GM23338 (cell line): ENCODE results near the gene CLCN2. TPM values are rescaled to one million over a fixed set of nuclear protein-coding genes. Genes with fewer than 3 reads are reported as not detected.

Experiments
- ATAC-seq: fragments of 200-7000 bp; cut with Tn5 transposase; 3 replicates; pipeline ENCODE4 v1.9.1; 2020
- DNase-seq: peaks from one replicate; pipeline ENCODE4 v3.0.0-alpha.2; 2015; ENCODE audit warnings: low spot score
- H2AFZ ChIP-seq: fragments of 200-600 bp; sonication (generic); 2 replicates; pipeline ENCODE4 v1.8.0; 2016; ENCODE audit warnings: antibody characterized with exemption, mild to moderate bottlenecking, moderate library complexity
- H3F3A ChIP-seq: fragments of 200-600 bp; sonication (generic); replicated peaks from 2 replicates; pipeline ENCODE4 v1.8.0; 2017; ENCODE audit warnings: antibody characterized with exemption, mixed run types, low read depth
- H3K27ac ChIP-seq: fragments of 200-600 bp; sonication (generic); 2 replicates; pipeline ENCODE4 v1.6.1; 2016; ENCODE audit warnings: low read depth
- H3K27me3 ChIP-seq: fragments of 200-600 bp; sonication (generic); 2 replicates; pipeline ENCODE4 v1.8.0; 2016; ENCODE audit warnings: mild to moderate bottlenecking, mixed run types, moderate library complexity; ENCODE audit not compliant: insufficient read depth
- H3K36me3 ChIP-seq: fragments of 200-600 bp; sonication (generic); 2 replicates; pipeline ENCODE4 v1.8.0; 2016; ENCODE audit warnings: mild to moderate bottlenecking; ENCODE audit not compliant: insufficient read depth
- H3K4me1 ChIP-seq: fragments of 200-600 bp; sonication (generic); 2 replicates; pipeline ENCODE4 v1.8.0; 2016; ENCODE audit warnings: mild to moderate bottlenecking, moderate library complexity; ENCODE audit not compliant: insufficient read depth
- H3K4me2 ChIP-seq: fragments of 200-600 bp; sonication (generic); 2 replicates; pipeline ENCODE4 v1.7.1; 2017; ENCODE audit warnings: mixed run types
- H3K4me3 ChIP-seq: fragments of 200-600 bp; sonication (generic); 2 replicates; pipeline ENCODE4 v1.6.1; 2016; ENCODE audit warnings: mixed run types
- H3K79me2 ChIP-seq: fragments of 200-600 bp; sonication (generic); replicated peaks from 2 replicates; pipeline ENCODE4 v1.8.0; 2017; ENCODE audit warnings: mild to moderate bottlenecking; ENCODE audit not compliant: insufficient read depth
- H3K9me2 ChIP-seq: fragments of 200-600 bp; sonication (generic); 2 replicates; pipeline ENCODE4 v1.8.0; 2017; ENCODE audit not compliant: insufficient read depth
- H4K20me1 ChIP-seq: fragments of 200-600 bp; sonication (generic); replicated peaks from 2 replicates; pipeline ENCODE4 v1.8.0; 2017; ENCODE audit warnings: mild to moderate bottlenecking; ENCODE audit not compliant: insufficient read depth
- H3K27ac Mint-ChIP-seq: 2 replicates; pipeline ENCODE4 v1.8.0; 2020; ENCODE audit warnings: inconsistent platforms, mild to moderate bottlenecking, moderate library complexity, mixed read lengths
- H3K27me3 Mint-ChIP-seq: 3 replicates; pipeline ENCODE4 v1.8.0; 2022; ENCODE audit warnings: low read depth, mild to moderate bottlenecking, moderate library complexity, mixed read lengths, inconsistent platforms; ENCODE audit not compliant: insufficient read depth, poor library complexity
- H3K36me3 Mint-ChIP-seq: 3 replicates; pipeline ENCODE4 v1.8.0; 2021; ENCODE audit warnings: low read depth, mild to moderate bottlenecking, inconsistent platforms, moderate library complexity, mixed read lengths
- H3K4me1 Mint-ChIP-seq: 3 replicates; pipeline ENCODE4 v1.8.0; 2020; ENCODE audit warnings: mild to moderate bottlenecking, inconsistent platforms, mixed read lengths
- H3K4me3 Mint-ChIP-seq: 3 replicates; pipeline ENCODE4 v1.8.0; 2021; ENCODE audit warnings: moderate library complexity, mild to moderate bottlenecking, inconsistent platforms, mixed read lengths
- H3K9me3 Mint-ChIP-seq: 3 replicates; pipeline ENCODE4 v1.8.0; 2020; ENCODE audit warnings: moderate library complexity, mild to moderate bottlenecking, inconsistent platforms, mixed read lengths
- CREB1 ChIP-seq: fragments of 250-450 bp; sonication (Bioruptor Pico); IDR thresholded peaks from 2 replicates; pipeline ENCODE4 v1.5.0; 2020; ENCODE audit warnings: low read depth, mild to moderate bottlenecking, moderate library complexity
- CTCF ChIP-seq, 2 experiments: fragments of 200-600 bp in 1 of 2; sonication (generic) in 1 of 2; conservative IDR thresholded peaks; 2 replicates each; pipeline versions ENCODE4 v1.5.1 to v1.6.1; 2016 to 2017; ENCODE audit warnings: antibody characterized with exemption in 2 of 2, low read depth in 2 of 2, mild to moderate bottlenecking in 2 of 2, moderate library complexity in 1 of 2
- ETS1 ChIP-seq: IDR thresholded peaks from 2 replicates; pipeline ENCODE4 v1.6.1; 2016; ENCODE audit warnings: antibody characterized with exemption
- EZH2phosphoT487 ChIP-seq: fragments of 200-600 bp; sonication (generic); IDR thresholded peaks from one replicate; pipeline ENCODE4 v1.8.1; 2018; ENCODE audit warnings: antibody characterized with exemption; ENCODE audit not compliant: unreplicated experiment
- JUNB ChIP-seq: IDR thresholded peaks from one replicate; pipeline ENCODE4 v1.6.1; 2016; ENCODE audit warnings: antibody characterized with exemption; ENCODE audit not compliant: unreplicated experiment
- NANOG ChIP-seq: IDR thresholded peaks from 2 replicates; pipeline ENCODE4 v1.6.1; 2016; ENCODE audit warnings: antibody characterized with exemption, borderline replicate concordance
- POLR2AphosphoS5 ChIP-seq: IDR thresholded peaks from 2 replicates; pipeline ENCODE4 v1.6.1; 2016; ENCODE audit warnings: antibody characterized with exemption, low read depth
- REST ChIP-seq: IDR thresholded peaks from one replicate; pipeline ENCODE4 v1.6.1; 2018; ENCODE audit warnings: antibody characterized with exemption; ENCODE audit not compliant: unreplicated experiment
- STAT1 ChIP-seq: IDR thresholded peaks from one replicate; pipeline ENCODE4 v1.6.1; 2016; ENCODE audit warnings: antibody characterized with exemption; ENCODE audit not compliant: unreplicated experiment
- polyA plus RNA-seq: library from polyadenylated mRNA; unstranded; fragments of >200 nt; fragmentation: Nextera tagmentation; extraction: Ambion mirVana; gene quantifications from 2 replicates; pipeline ENCODE4 v1.2.1, GENCODE V29; 2016
- total RNA-seq: library from RNA; depleted of rRNA; stranded (reverse); fragments of >200 nt; shearing (Covaris generic); gene quantifications from 2 replicates; pipeline ENCODE4 v1.2.3, GENCODE V29; 2014

CLCN2 gene
- total and polyA plus RNA-seq, 2 experiments from 2014 or later: 7.0 to 9.2 TPM

- TF ChIP-seq JUNB (no peak), CTCF (conservative IDR thresholded peaks at IDR 0.05; ENCODE audit: low read depth in 2 of 2) (no peak), REST (no peak), CREB1 (CRISPR knock-in tag) (no peak), POLR2AphosphoS5 (no peak), NANOG (no peak)
Measured at GRCh38 chr3:184368586-184369183, 7.3 kb upstream of the CLCN2 start (continued).

- no peak overlapping the region for H3K4me2 ChIP-seq
- Mint-ChIP-seq H3K27me3 (peaks cover 14% of the 10 kb centered on the region), H3K4me3 (no peak overlapping the region), H3K4me1 (peaks cover 35% of the 10 kb centered on the region), H3K27ac (no peak overlapping the region), H3K36me3 (peaks cover 57% of the 10 kb centered on the region), H3K9me3 (peaks cover 2% of the 10 kb centered on the region; the same call in 1 of the 3 replicates)
- H3K27me3 ChIP-seq: no peaks in the 10 kb centered on the region
- no peak overlapping the region for H3K27ac ChIP-seq
- H2AFZ ChIP-seq: no peak overlapping the region
- TF ChIP-seq STAT1 (no peak), EZH2phosphoT487 (no peak), REST (no peak), CTCF (conservative IDR thresholded peaks at IDR 0.05; ENCODE audit: low read depth in 2 of 2) (no peak), POLR2AphosphoS5 (no peak), ETS1 (no peak), JUNB (no peak)
- peaks cover 17% of the 10 kb centered on the region; the same call in 1 of the 2 replicates for H4K20me1 ChIP-seq
- peaks cover 22% of the 10 kb centered on the region for H3K4me1 ChIP-seq
- DNase-seq: no peak
- ATAC-seq: no peak
- H3K79me2 ChIP-seq: peaks cover 26% of the 10 kb centered on the region
- peaks cover 24% of the 10 kb centered on the region for H3K36me3 ChIP-seq
- H3K4me3 ChIP-seq: no peak overlapping the region
- peaks cover 11% of the 10 kb centered on the region; the same call in 1 of the 2 replicates for H3F3A ChIP-seq
- H3K9me2 ChIP-seq: no peaks in the 10 kb centered on the region
Measured at GRCh38 chr3:184368116-184368515, 6.7 kb upstream of the CLCN2 start.
